Neural progenitor cell (in vitro differentiated cells): ENCODE data around the gene GNAQ. TPM values are rescaled to one million over a fixed set of nuclear protein-coding genes. Genes with fewer than 3 reads are reported as not detected.

Experiments used
- DNase-seq: peaks from one replicate; pipeline ENCODE4 v3.0.0-alpha.2; 2016; ENCODE audit warnings: low spot score
- H2AFZ ChIP-seq: fragments of 200-600 bp; sonication (generic); replicated peaks from 2 replicates; pipeline ENCODE4 v1.6.1; 2016; ENCODE audit warnings: antibody characterized with exemption
- H3F3A ChIP-seq: fragments of 200-600 bp; sonication (generic); 2 replicates; pipeline ENCODE4 v1.6.1; 2016; ENCODE audit warnings: antibody characterized with exemption, low read depth
- H3K27ac ChIP-seq: fragments of 200-600 bp; sonication (generic); 2 replicates; pipeline ENCODE4 v1.5.1; 2016; ENCODE audit warnings: mild to moderate bottlenecking
- H3K27me3 ChIP-seq: fragments of 200-600 bp; sonication (generic); 2 replicates; pipeline ENCODE4 v1.6.1; 2016; ENCODE audit warnings: mild to moderate bottlenecking, moderate library complexity
- H3K36me3 ChIP-seq: fragments of 200-600 bp; sonication (generic); 2 replicates; pipeline ENCODE4 v1.5.1; 2016
- H3K4me1 ChIP-seq: fragments of 200-600 bp; sonication (generic); 2 replicates; pipeline ENCODE4 v1.6.1; 2016; ENCODE audit warnings: mixed run types
- H3K4me2 ChIP-seq: fragments of 200-600 bp; sonication (generic); 2 replicates; pipeline ENCODE4 v1.6.1; 2016
- H3K4me3 ChIP-seq: fragments of 200-600 bp; sonication (generic); 2 replicates; pipeline ENCODE4 v1.5.1; 2016
- H3K79me2 ChIP-seq: fragments of 200-600 bp; sonication (generic); 2 replicates; pipeline ENCODE4 v1.6.1; 2016; ENCODE audit warnings: low read depth
- H3K9ac ChIP-seq: fragments of 200-600 bp; sonication (generic); 2 replicates; pipeline ENCODE4 v1.6.1; 2016
- H3K9me3 ChIP-seq: fragments of 200-600 bp; sonication (generic); 2 replicates; pipeline ENCODE4 v1.5.1; 2016; ENCODE audit warnings: low read depth
- H4K20me1 ChIP-seq: fragments of 200-600 bp; sonication (generic); 2 replicates; pipeline ENCODE4 v1.6.1; 2016; ENCODE audit warnings: low read depth
- H3K27ac Mint-ChIP-seq: 3 replicates; pipeline ENCODE4 v1.8.0; 2021; ENCODE audit warnings: mixed read lengths
- H3K27me3 Mint-ChIP-seq: 2 replicates; pipeline ENCODE4 v1.8.0; 2022; ENCODE audit warnings: low read depth, mild to moderate bottlenecking, inconsistent platforms, moderate library complexity, mixed read lengths; ENCODE audit not compliant: insufficient read depth
- H3K36me3 Mint-ChIP-seq: 3 replicates; pipeline ENCODE4 v1.8.0; 2021; ENCODE audit warnings: mixed read lengths
- H3K4me1 Mint-ChIP-seq: 3 replicates; pipeline ENCODE4 v1.8.0; 2021; ENCODE audit warnings: mixed read lengths
- H3K4me3 Mint-ChIP-seq: 3 replicates; pipeline ENCODE4 v1.8.0; 2021; ENCODE audit warnings: mild to moderate bottlenecking, moderate library complexity, mixed read lengths
- H3K9me3 Mint-ChIP-seq: 3 replicates; pipeline ENCODE4 v1.8.0; 2020; ENCODE audit warnings: mixed read lengths
- EZH2 ChIP-seq: fragments of 200-600 bp; sonication (generic); IDR thresholded peaks from 2 replicates; pipeline ENCODE4 v1.6.1; 2017; ENCODE audit warnings: antibody characterized with exemption, mild to moderate bottlenecking, moderate library complexity
- EZH2phosphoT487 ChIP-seq: fragments of 200-600 bp; sonication (generic); IDR thresholded peaks from 2 replicates; pipeline ENCODE4 v1.6.1; 2017; ENCODE audit warnings: antibody characterized with exemption
- total RNA-seq: library from RNA; depleted of rRNA; stranded (reverse); fragments of >200 nt; gene quantifications from 2 replicates; pipeline ENCODE4 v1.2.3, GENCODE V29; 2015; ENCODE audit warnings: low replicate concordance
- TF ChIP-seq, protein P1 (sequence below): fragments of 200-600 bp; sonication (generic); IDR thresholded peaks from 2 replicates; pipeline ENCODE4 v1.5.1; 2017; ENCODE audit warnings: antibody characterized with exemption, mild to moderate bottlenecking

Gene GNAQ
- total RNA-seq, 1 donor from 2014 or later, result 87.9 TPM

DNA sequence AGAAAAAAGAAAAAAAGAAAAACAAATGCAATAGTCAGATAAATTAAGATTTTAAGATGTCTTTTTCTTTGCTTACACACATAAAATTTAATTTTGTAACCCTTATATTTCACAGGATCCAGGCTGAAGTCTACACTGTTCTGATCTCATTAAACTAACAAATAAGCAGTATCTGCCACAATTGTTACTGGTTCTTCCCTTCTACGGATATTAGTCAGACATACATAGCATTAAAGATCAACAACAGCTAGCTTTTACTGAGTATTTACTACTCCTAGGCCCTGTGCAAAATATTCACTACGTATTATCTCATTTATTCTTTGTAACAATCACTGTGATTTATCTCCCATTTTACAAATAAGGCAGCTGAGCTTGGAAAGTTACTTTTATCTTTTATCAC, 34.9 kb downstream of the GNAQ start:
- DNase-seq, result no peak

DNA sequence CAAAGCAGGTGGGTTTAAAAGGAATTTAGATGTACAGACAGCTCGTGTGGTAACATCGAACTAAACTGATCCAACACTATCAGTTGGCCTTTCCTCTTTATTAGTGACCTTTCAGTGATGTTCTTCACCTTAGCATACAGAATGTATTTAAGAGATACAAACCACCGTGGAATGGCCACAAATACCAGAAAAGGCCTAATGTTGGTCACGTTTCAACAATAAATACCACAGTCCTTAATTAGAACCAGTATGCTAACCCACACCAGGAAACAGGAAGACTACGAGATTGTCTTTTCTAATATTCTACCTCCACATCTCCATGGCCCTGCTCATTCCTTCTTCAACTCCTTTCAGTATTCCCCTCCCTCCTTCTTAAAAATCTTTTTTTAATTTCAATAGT, 40.4 kb downstream of the GNAQ start:
- H3K4me1 ChIP-seq, result no peaks in the 10 kb centered on the region
- Mint-ChIP-seq H3K27me3 (no peaks in the 10 kb centered on the region), H3K27ac (no peak overlapping the region), H3K36me3 (peaks cover 16% of the 10 kb centered on the region), H3K4me3 (no peak overlapping the region), H3K9me3 (peaks cover 4% of the 10 kb centered on the region), H3K4me1 (no peaks in the 10 kb centered on the region)
- H3K27ac ChIP-seq, result no peak overlapping the region
- no peak overlapping the region for H3K4me2 ChIP-seq
- no peaks in the 10 kb centered on the region for H3K27me3 ChIP-seq
- no peak overlapping the region for H3K4me3 ChIP-seq
- H4K20me1 ChIP-seq, result peaks cover 34% of the 10 kb centered on the region
- no peak for DNase-seq
- H2AFZ ChIP-seq, result no peak overlapping the region
- no peak overlapping the region for H3K9ac ChIP-seq
- no peaks in the 10 kb centered on the region for H3K9me3 ChIP-seq
- no peaks in the 10 kb centered on the region for H3F3A ChIP-seq
- peaks cover 2% of the 10 kb centered on the region for H3K36me3 ChIP-seq
- TF ChIP-seq EZH2phosphoT487 (no peak), EZH2 (no peak)
- TF ChIP-seq, protein P1, sequence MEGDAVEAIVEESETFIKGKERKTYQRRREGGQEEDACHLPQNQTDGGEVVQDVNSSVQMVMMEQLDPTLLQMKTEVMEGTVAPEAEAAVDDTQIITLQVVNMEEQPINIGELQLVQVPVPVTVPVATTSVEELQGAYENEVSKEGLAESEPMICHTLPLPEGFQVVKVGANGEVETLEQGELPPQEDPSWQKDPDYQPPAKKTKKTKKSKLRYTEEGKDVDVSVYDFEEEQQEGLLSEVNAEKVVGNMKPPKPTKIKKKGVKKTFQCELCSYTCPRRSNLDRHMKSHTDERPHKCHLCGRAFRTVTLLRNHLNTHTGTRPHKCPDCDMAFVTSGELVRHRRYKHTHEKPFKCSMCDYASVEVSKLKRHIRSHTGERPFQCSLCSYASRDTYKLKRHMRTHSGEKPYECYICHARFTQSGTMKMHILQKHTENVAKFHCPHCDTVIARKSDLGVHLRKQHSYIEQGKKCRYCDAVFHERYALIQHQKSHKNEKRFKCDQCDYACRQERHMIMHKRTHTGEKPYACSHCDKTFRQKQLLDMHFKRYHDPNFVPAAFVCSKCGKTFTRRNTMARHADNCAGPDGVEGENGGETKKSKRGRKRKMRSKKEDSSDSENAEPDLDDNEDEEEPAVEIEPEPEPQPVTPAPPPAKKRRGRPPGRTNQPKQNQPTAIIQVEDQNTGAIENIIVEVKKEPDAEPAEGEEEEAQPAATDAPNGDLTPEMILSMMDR, result no peak
- peaks cover 92% of the 10 kb centered on the region for H3K79me2 ChIP-seq

More for the DNA sequence above, 34.9 kb downstream of the GNAQ start:
- H3K27ac Mint-ChIP-seq, result no peak overlapping the region
- no peak overlapping the region for H3K4me3 ChIP-seq
- H3K4me1 Mint-ChIP-seq, result peaks cover 6% of the 10 kb centered on the region
- H3K79me2 ChIP-seq, result peaks cover 96% of the 10 kb centered on the region
- no peak overlapping the region for H3K4me3 Mint-ChIP-seq
- peaks cover 39% of the 10 kb centered on the region for H4K20me1 ChIP-seq
- no peak overlapping the region for H3K4me2 ChIP-seq
- peaks cover 4% of the 10 kb centered on the region for H3K9me3 Mint-ChIP-seq
- H3K9me3 ChIP-seq, result no peaks in the 10 kb centered on the region
- H3K36me3 ChIP-seq, result peaks cover 2% of the 10 kb centered on the region
- no peak for TF ChIP-seq EZH2phosphoT487
- H3K27ac ChIP-seq, result no peak overlapping the region
- H3K27me3 Mint-ChIP-seq, result no peaks in the 10 kb centered on the region
- no peak overlapping the region for H2AFZ ChIP-seq
- H3K4me1 ChIP-seq, result no peaks in the 10 kb centered on the region
- no peaks in the 10 kb centered on the region for H3K27me3 ChIP-seq
- peaks cover 20% of the 10 kb centered on the region for H3K36me3 Mint-ChIP-seq
- no peaks in the 10 kb centered on the region for H3F3A ChIP-seq
- H3K9ac ChIP-seq, result no peak overlapping the region

DNA sequence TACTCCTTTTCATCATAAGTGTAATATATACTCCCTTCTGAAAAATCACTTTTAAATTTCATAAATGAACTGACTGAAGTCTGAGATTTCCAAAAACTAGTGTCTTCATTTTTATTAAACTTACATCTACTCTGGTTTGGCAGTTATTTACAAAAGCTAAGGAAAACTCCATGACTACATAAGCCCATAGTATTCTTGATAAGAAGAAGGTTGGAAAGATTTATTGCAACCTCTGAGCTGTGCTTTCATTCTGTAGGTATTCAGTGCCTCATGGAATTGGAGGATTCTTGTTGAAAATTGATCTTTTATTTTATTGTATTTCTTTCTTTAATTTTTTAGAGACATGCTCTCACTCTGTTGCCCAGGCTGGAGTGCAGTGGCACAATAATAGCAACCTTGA, 41.7 kb downstream of the GNAQ start:
- Histone ChIP-seq H3K4me1 (no peaks in the 10 kb centered on the region), H3K9ac (no peak overlapping the region), H3K36me3 (peaks cover 2% of the 10 kb centered on the region), H3K4me3 (no peak overlapping the region), H4K20me1 (peaks cover 36% of the 10 kb centered on the region), H2AFZ (no peak overlapping the region), H3K4me2 (no peak overlapping the region), H3K79me2 (peaks cover 92% of the 10 kb centered on the region), H3F3A (no peaks in the 10 kb centered on the region), H3K9me3 (no peaks in the 10 kb centered on the region), H3K27ac (no peak overlapping the region), H3K27me3 (no peaks in the 10 kb centered on the region)
- H3K36me3 Mint-ChIP-seq, result peaks cover 16% of the 10 kb centered on the region
- no peaks in the 10 kb centered on the region for H3K4me1 Mint-ChIP-seq
- H3K4me3 Mint-ChIP-seq, result no peak overlapping the region
- TF ChIP-seq, protein P1, result no peak
- TF ChIP-seq EZH2phosphoT487 (no peak), EZH2 (no peak)
- H3K27ac Mint-ChIP-seq, result no peak overlapping the region
- no peak for DNase-seq
- peaks cover 8% of the 10 kb centered on the region for H3K9me3 Mint-ChIP-seq
- no peaks in the 10 kb centered on the region for H3K27me3 Mint-ChIP-seq

DNA sequence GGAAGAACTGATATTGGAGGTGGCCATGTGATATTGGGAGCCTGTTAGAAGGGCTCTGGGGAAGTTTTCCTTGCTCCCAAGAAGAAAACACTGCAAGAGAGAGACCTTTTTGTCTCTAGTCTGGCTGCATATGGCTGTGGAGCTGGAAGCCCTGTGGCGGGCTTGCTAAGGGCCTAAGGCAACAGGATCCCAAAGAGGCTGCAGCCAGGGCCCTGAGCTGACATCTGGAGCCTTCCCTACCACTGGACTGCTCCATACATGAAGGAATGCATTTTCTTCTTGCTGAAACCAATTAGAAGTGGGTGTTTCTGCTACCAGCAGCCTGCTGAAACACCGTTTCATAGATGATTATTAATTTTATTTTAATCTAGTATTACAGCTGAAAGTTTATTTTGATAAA, 42.2 kb downstream of the GNAQ start:
- H3K9me3 Mint-ChIP-seq, result peaks cover 8% of the 10 kb centered on the region
- H3K4me1 Mint-ChIP-seq, result no peaks in the 10 kb centered on the region
- TF ChIP-seq EZH2phosphoT487 (no peak), EZH2 (no peak)
- TF ChIP-seq, protein P1, result no peak

More for the DNA sequence above, 42.2 kb downstream of the GNAQ start:
- Mint-ChIP-seq H3K27me3 (no peaks in the 10 kb centered on the region), H3K36me3 (peaks cover 19% of the 10 kb centered on the region), H3K4me3 (no peak overlapping the region), H3K27ac (peak overlapping the region; percentile 42)
- Histone ChIP-seq H3K36me3 (peaks cover 2% of the 10 kb centered on the region), H3K9me3 (no peaks in the 10 kb centered on the region), H3K4me3 (no peak overlapping the region), H3K4me1 (no peaks in the 10 kb centered on the region), H3F3A (no peaks in the 10 kb centered on the region), H2AFZ (no peak overlapping the region), H3K79me2 (peaks cover 92% of the 10 kb centered on the region), H4K20me1 (peaks cover 36% of the 10 kb centered on the region), H3K9ac (no peak overlapping the region), H3K27ac (no peak overlapping the region), H3K27me3 (no peaks in the 10 kb centered on the region), H3K4me2 (no peak overlapping the region)
- no peak for DNase-seq
